Glutamatergic neuron (in vitro differentiated cells): ENCODE results near the gene KIAA1958. TPM values are rescaled to one million over a fixed set of nuclear protein-coding genes. Genes with fewer than 3 reads are reported as not detected.

Source experiments
- DNase-seq: peaks from one replicate; pipeline ENCODE4 v3.0.0; 2022
- H3K27ac Mint-ChIP-seq: one replicate; pipeline ENCODE4 v1.8.0; 2020; ENCODE audit warnings: mild to moderate bottlenecking, mixed read lengths, inconsistent platforms; ENCODE audit not compliant: unreplicated experiment
- H3K27me3 Mint-ChIP-seq: one replicate; pipeline ENCODE4 v1.8.0; 2020; ENCODE audit warnings: mild to moderate bottlenecking, moderate library complexity, mixed read lengths, inconsistent platforms; ENCODE audit not compliant: unreplicated experiment
- H3K36me3 Mint-ChIP-seq: one replicate; pipeline ENCODE4 v1.8.0; 2020; ENCODE audit warnings: mild to moderate bottlenecking, mixed read lengths, inconsistent platforms; ENCODE audit not compliant: unreplicated experiment
- H3K4me1 Mint-ChIP-seq: one replicate; pipeline ENCODE4 v1.8.0; 2020; ENCODE audit warnings: mild to moderate bottlenecking, low read depth, mixed read lengths, inconsistent platforms; ENCODE audit not compliant: unreplicated experiment
- H3K4me3 Mint-ChIP-seq: one replicate; pipeline ENCODE4 v1.8.0; 2020; ENCODE audit warnings: mild to moderate bottlenecking, mixed read lengths, inconsistent platforms; ENCODE audit not compliant: unreplicated experiment
- H3K9me3 Mint-ChIP-seq: one replicate; pipeline ENCODE4 v1.8.0; 2020; ENCODE audit warnings: mild to moderate bottlenecking, moderate library complexity, mixed read lengths, inconsistent platforms; ENCODE audit not compliant: unreplicated experiment
- total RNA-seq: library from RNA; stranded (reverse); fragmentation: NEBNext Ultra II Directional; extraction: Animal tissue kit (Norgen Biotek cat#: 25700); gene quantifications from one replicate; pipeline ENCODE4 v1.2.1, GENCODE V29; 2021; ENCODE audit not compliant: unreplicated experiment
- TF ChIP-seq, protein P1 (sequence below): fragments of 200-600 bp; sonication (generic); IDR thresholded peaks from one replicate; pipeline ENCODE4 v1.5.0; 2021; ENCODE audit not compliant: partially characterized antibody, unreplicated experiment

Gene KIAA1958
- total RNA-seq, 1 donor from 2014 or later, result 48.6 TPM

DNA sequence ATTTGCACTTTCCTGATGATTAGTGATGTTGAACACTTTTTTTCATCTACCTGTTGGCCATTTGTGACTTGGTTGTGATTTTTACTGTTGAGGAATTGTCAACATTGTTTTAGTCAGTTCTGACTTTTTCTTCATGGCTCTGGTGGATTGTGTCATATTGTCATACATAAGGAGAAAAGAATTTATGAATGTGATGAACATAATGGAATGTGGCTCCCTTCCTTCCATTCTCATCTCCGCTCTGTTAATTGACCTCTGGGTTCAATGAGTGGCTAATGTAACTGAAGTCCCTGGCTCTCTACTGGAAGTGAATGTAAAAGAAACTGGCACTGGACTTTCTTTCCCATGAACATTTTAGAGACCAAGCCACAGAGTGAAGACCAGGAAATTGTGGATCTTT lies 49.2 kb downstream of the KIAA1958 start:
- no peak for DNase-seq
- Mint-ChIP-seq H3K27me3 (no peaks in the 10 kb centered on the region), H3K4me3 (no peak overlapping the region), H3K27ac (no peak overlapping the region), H3K4me1 (peaks cover 5% of the 10 kb centered on the region), H3K9me3 (peaks cover 2% of the 10 kb centered on the region), H3K36me3 (peaks cover 5% of the 10 kb centered on the region)
- TF ChIP-seq, protein P1, sequence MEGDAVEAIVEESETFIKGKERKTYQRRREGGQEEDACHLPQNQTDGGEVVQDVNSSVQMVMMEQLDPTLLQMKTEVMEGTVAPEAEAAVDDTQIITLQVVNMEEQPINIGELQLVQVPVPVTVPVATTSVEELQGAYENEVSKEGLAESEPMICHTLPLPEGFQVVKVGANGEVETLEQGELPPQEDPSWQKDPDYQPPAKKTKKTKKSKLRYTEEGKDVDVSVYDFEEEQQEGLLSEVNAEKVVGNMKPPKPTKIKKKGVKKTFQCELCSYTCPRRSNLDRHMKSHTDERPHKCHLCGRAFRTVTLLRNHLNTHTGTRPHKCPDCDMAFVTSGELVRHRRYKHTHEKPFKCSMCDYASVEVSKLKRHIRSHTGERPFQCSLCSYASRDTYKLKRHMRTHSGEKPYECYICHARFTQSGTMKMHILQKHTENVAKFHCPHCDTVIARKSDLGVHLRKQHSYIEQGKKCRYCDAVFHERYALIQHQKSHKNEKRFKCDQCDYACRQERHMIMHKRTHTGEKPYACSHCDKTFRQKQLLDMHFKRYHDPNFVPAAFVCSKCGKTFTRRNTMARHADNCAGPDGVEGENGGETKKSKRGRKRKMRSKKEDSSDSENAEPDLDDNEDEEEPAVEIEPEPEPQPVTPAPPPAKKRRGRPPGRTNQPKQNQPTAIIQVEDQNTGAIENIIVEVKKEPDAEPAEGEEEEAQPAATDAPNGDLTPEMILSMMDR, result no peak

DNA sequence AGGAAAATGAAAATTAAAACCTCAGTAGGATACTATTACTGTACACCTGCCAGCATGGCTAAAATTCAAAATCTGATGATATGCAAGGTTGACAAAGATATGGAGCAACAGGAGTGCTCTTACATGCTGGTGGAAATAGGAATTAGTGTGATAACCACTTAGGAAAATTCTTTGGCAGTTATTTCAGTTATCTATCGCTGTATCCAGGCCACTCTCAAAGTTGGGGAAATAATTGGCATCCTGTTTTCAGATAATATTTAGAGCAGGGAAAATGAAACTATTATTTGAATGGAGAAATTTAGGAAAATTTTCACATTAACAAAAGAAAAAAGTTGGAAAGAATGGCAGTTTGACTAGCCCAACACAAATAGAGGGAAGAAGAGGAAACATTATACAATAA lies 50.9 kb downstream of the KIAA1958 start:
- TF ChIP-seq, protein P1, result no peak
- Mint-ChIP-seq H3K4me3 (no peak overlapping the region), H3K36me3 (peaks cover 5% of the 10 kb centered on the region), H3K9me3 (peaks cover 3% of the 10 kb centered on the region), H3K27ac (no peak overlapping the region), H3K4me1 (peaks cover 3% of the 10 kb centered on the region), H3K27me3 (no peaks in the 10 kb centered on the region)
- no peak for DNase-seq

DNA sequence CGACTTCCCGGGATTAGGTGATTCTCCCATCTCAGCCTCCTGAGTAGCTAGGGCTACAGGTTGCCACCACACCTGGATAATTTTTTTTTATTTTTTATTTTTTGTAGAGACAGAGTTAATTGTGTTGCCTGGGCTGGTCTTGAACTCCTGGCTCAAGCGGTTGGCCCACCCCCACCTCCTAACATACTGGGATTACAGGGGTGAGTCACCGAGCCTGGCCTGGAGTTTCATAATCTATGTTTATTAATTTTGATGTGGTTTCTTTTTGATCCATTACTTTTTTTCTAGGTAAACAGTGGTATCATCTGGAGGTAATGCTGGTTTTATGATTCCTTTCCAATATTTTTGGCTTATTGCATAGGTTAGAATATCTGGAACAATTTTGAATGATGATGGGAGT lies 54.2 kb downstream of the KIAA1958 start:
- no peak overlapping the region for H3K27ac Mint-ChIP-seq
- DNase-seq, result no peak
- peaks cover 4% of the 10 kb centered on the region for H3K9me3 Mint-ChIP-seq

DNA sequence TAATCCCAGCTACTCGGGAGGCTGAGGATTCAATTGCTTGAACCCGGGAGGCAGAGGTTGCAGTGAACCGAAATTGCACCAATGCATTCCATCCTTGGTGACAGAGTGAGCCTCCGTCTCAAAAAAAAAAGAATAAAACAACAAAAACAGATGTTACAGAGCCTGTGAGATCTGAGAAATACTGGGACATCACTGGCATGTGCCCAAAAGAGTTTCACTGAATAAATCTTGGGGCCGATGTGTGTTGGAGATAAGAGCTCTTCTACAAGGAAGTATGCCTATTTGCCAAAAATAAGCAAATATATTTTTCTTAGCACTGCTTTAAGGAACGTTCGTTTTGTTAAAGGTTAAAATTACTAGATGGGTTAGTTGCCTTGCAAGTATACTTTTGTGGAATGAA lies 55.1 kb downstream of the KIAA1958 start:
- peaks cover 15% of the 10 kb centered on the region for H3K4me1 Mint-ChIP-seq
- TF ChIP-seq, protein P1, result no peak
- H3K36me3 Mint-ChIP-seq, result peaks cover 5% of the 10 kb centered on the region
- no peak overlapping the region for H3K4me3 Mint-ChIP-seq
- peaks cover 4% of the 10 kb centered on the region for H3K9me3 Mint-ChIP-seq
- no peak for DNase-seq
- H3K27ac Mint-ChIP-seq, result no peak overlapping the region
- H3K27me3 Mint-ChIP-seq, result no peaks in the 10 kb centered on the region

More for the DNA sequence above, 54.2 kb downstream of the KIAA1958 start:
- H3K4me3 Mint-ChIP-seq, result no peak overlapping the region
- H3K4me1 Mint-ChIP-seq, result peaks cover 6% of the 10 kb centered on the region
- no peaks in the 10 kb centered on the region for H3K27me3 Mint-ChIP-seq
- TF ChIP-seq, protein P1, result no peak
- peaks cover 5% of the 10 kb centered on the region for H3K36me3 Mint-ChIP-seq

DNA sequence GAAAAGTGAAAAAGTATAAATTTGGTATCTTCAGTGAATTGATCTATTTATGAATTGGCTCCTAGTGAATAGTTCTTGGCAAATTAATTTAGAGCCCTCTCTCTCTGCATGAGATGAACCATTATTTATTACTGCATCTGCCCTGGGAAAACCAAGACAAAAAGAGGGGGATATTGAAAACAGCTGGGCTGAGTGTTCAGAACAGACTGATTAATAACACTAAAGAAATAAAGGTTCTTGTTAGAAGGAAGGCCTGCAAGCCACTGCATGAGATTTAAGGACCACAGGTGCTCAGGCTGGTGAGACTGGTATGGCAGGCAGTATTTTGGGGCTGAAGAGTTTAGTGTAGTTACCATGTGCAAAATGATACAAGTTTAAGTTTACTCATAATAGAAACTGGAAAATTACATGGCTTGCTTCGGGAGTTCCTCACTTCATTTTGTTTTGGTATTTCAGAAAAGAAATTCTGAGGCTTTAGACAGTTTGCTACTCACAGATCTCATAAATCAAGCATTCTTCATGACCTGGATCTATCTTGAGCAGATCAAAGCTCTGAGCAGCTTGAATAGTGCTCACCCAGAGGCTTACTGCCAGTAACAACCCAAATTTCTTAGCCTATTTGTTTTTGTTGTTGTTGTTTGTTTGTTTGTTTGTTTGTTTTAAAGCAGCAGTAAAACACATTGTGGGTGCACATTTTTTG lies 56.1 kb downstream of the KIAA1958 start:
- Mint-ChIP-seq H3K4me3 (no peak overlapping the region), H3K27me3 (no peaks in the 10 kb centered on the region), H3K4me1 (peaks cover 15% of the 10 kb centered on the region), H3K9me3 (peaks cover 4% of the 10 kb centered on the region), H3K36me3 (peaks cover under 1% of the 10 kb centered on the region), H3K27ac (no peak overlapping the region)
- TF ChIP-seq, protein P1, result no peak
- no peak for DNase-seq
